Measurements from ENCODE around the gene CCNY.

Gene CCNY

DNA sequence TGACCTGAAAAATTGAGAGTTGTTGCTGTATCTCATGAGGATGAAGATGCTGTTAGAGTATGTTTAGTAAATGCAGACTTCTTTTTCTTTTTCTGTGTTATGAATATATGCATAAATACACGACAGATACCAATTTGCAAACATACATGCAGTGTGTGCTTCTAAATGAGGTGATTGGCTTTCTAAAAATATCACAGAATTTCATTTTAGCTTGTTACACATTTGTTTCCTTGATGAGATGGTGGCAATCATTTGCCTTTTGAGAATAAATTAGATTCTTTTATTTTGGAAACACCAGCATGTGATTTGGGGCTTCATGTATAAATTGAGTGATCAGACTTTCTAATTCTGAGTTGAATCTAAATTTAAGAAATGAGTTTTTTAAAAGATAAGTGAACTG is 29.7 kb downstream of the CCNY start:
- no peak overlapping the region for H3K27ac ChIP-seq (ENCODE audit: low read length)
- peaks cover 12% of the 10 kb centered on the region for H3K4me1 ChIP-seq (ENCODE audit: low read length)
- H3K27me3 ChIP-seq (replicated peaks; ENCODE audit: insufficient read depth, low read length), result no peaks in the 10 kb centered on the region
- peaks cover 9% of the 10 kb centered on the region; the same call in 1 of the 2 replicates for H4K20me1 ChIP-seq (ENCODE audit: insufficient read depth, low read length)
- H3K9me3 ChIP-seq (replicated peaks; ENCODE audit: insufficient read depth, low read length), result no peaks in the 10 kb centered on the region
- H2AFZ ChIP-seq (ENCODE audit: low read length), result no peak overlapping the region
- no peak for DNase-seq
- peaks cover 95% of the 10 kb centered on the region for H3K79me2 ChIP-seq (ENCODE audit: low read length)
- H3F3A ChIP-seq (ENCODE audit: insufficient read depth, low read length), result no peaks in the 10 kb centered on the region; the same call in 1 of the 2 replicates
- no peak for TF ChIP-seq EZH2 (optimal IDR thresholded peaks at IDR 0.05; ENCODE audit: low read depth, low read length)
- TF ChIP-seq, protein P1, sequence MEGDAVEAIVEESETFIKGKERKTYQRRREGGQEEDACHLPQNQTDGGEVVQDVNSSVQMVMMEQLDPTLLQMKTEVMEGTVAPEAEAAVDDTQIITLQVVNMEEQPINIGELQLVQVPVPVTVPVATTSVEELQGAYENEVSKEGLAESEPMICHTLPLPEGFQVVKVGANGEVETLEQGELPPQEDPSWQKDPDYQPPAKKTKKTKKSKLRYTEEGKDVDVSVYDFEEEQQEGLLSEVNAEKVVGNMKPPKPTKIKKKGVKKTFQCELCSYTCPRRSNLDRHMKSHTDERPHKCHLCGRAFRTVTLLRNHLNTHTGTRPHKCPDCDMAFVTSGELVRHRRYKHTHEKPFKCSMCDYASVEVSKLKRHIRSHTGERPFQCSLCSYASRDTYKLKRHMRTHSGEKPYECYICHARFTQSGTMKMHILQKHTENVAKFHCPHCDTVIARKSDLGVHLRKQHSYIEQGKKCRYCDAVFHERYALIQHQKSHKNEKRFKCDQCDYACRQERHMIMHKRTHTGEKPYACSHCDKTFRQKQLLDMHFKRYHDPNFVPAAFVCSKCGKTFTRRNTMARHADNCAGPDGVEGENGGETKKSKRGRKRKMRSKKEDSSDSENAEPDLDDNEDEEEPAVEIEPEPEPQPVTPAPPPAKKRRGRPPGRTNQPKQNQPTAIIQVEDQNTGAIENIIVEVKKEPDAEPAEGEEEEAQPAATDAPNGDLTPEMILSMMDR (IDR thresholded peaks at IDR 0.05; ENCODE audit: low read length), result no peak
- TF ChIP-seq EZH2phosphoT487 (IDR thresholded peaks at IDR 0.05; ENCODE audit: low read length), result no peak
- no peaks in the 10 kb centered on the region for H3K36me3 ChIP-seq (replicated peaks; ENCODE audit: insufficient read depth, low read length)
- H3K9me2 ChIP-seq (replicated peaks; ENCODE audit: insufficient read depth, low read length), result no peaks in the 10 kb centered on the region
- H3K4me2 ChIP-seq (ENCODE audit: low read depth, low read length), result no peak overlapping the region
- no peak overlapping the region for H3K9ac ChIP-seq (ENCODE audit: low read length)
- no peak overlapping the region for H3K4me3 ChIP-seq (ENCODE audit: low read length)

DNA sequence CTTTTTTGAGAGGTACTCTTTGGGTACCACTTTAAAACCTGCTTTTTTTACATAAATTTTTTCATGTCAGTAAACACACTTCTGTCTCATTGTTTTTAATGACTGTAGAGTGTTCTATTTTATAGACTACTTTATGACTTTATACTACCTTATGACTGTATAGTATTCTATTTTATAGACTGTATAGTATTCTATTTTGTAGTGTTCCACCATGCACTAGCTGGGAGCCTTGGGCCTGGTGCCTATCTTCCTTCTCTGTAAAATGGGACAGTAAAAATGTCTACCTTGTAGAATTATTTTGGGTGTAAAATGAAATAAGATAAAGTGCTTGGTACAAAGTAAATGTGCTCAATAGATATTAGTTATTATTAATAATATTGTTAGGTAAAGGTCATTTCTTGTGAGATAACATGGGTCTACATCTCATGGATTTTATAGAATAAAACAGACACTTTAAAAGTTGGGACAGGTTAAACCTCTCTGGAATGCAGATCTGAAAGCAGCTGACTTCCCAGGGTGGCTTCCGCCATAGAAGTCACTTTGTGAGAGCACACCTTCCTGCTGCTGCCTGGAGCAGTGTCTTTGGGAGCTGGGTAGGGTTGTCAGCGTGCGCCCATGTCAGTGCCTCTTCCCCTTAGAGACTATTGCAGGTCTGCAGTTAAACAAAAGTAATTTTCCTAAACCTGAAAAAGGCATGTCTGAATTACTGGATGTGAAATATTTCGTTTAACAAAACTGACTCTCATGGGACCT is 31.0 kb downstream of the CCNY start:
- no peaks in the 10 kb centered on the region for H3K27me3 ChIP-seq (replicated peaks; ENCODE audit: insufficient read depth, low read length)

DNA sequence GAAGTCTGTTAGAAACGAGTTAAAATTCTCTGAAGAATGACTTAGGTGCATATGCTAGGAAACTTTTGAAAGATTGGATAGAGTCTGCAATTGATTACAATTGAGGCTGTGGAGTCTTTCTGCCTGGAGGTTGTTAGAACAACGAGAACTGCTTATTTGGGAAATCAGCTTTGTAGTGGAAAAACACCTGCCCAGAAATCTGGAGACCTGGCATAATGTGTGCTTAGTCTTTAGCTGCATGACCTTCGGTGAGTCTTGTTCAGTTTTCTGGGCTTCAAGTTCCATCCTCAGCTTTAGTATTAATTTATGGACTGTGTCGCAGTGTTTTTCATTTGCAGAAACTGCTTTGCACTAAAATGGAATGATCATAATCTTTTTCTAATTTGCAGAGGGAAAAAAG is 31.7 kb downstream of the CCNY start:
- H3K36me3 ChIP-seq (replicated peaks; ENCODE audit: insufficient read depth, low read length), result no peaks in the 10 kb centered on the region
- no peak for DNase-seq
- H3K4me2 ChIP-seq (ENCODE audit: low read depth, low read length), result no peak overlapping the region
- H3K9me3 ChIP-seq (replicated peaks; ENCODE audit: insufficient read depth, low read length), result no peaks in the 10 kb centered on the region
- no peaks in the 10 kb centered on the region for H3K9me2 ChIP-seq (replicated peaks; ENCODE audit: insufficient read depth, low read length)
- H4K20me1 ChIP-seq (ENCODE audit: insufficient read depth, low read length), result no peaks in the 10 kb centered on the region; the same call in 1 of the 2 replicates
- H3K27ac ChIP-seq (ENCODE audit: low read length), result no peak overlapping the region
- no peaks in the 10 kb centered on the region for H3K4me1 ChIP-seq (ENCODE audit: low read length)
- H3F3A ChIP-seq (ENCODE audit: insufficient read depth, low read length), result no peaks in the 10 kb centered on the region
- no peak overlapping the region for H3K9ac ChIP-seq (ENCODE audit: low read length)
- H2AFZ ChIP-seq (ENCODE audit: low read length), result no peak overlapping the region
- TF ChIP-seq, protein P1 (IDR thresholded peaks at IDR 0.05; ENCODE audit: low read length), result no peak
- TF ChIP-seq EZH2phosphoT487 (IDR thresholded peaks at IDR 0.05; ENCODE audit: low read length) (no peak), EZH2 (optimal IDR thresholded peaks at IDR 0.05; ENCODE audit: low read depth, low read length) (no peak)
- H3K79me2 ChIP-seq (ENCODE audit: low read length), result peaks cover 94% of the 10 kb centered on the region
- H3K27me3 ChIP-seq (replicated peaks; ENCODE audit: insufficient read depth, low read length), result no peaks in the 10 kb centered on the region
- H3K4me3 ChIP-seq (ENCODE audit: low read length), result no peak overlapping the region

More for the DNA sequence above, 31.0 kb downstream of the CCNY start:
- no peak overlapping the region for H3K4me2 ChIP-seq (ENCODE audit: low read depth, low read length)
- TF ChIP-seq EZH2phosphoT487 (IDR thresholded peaks at IDR 0.05; ENCODE audit: low read length), result no peak
- H3K79me2 ChIP-seq (ENCODE audit: low read length), result peaks cover 95% of the 10 kb centered on the region
- no peak overlapping the region for H3K27ac ChIP-seq (ENCODE audit: low read length)
- H3K4me3 ChIP-seq (ENCODE audit: low read length), result no peak overlapping the region
- H3K4me1 ChIP-seq (ENCODE audit: low read length), result no peaks in the 10 kb centered on the region
- no peak overlapping the region for H2AFZ ChIP-seq (ENCODE audit: low read length)
- no peaks in the 10 kb centered on the region for H3K9me2 ChIP-seq (replicated peaks; ENCODE audit: insufficient read depth, low read length)
- H4K20me1 ChIP-seq (ENCODE audit: insufficient read depth, low read length), result peaks cover under 1% of the 10 kb centered on the region; the same call in 1 of the 2 replicates
- H3K9me3 ChIP-seq (replicated peaks; ENCODE audit: insufficient read depth, low read length), result no peaks in the 10 kb centered on the region
- no peak overlapping the region for H3K9ac ChIP-seq (ENCODE audit: low read length)
- DNase-seq, result no peak
- no peaks in the 10 kb centered on the region for H3F3A ChIP-seq (ENCODE audit: insufficient read depth, low read length)
- H3K36me3 ChIP-seq (replicated peaks; ENCODE audit: insufficient read depth, low read length), result no peaks in the 10 kb centered on the region

DNA sequence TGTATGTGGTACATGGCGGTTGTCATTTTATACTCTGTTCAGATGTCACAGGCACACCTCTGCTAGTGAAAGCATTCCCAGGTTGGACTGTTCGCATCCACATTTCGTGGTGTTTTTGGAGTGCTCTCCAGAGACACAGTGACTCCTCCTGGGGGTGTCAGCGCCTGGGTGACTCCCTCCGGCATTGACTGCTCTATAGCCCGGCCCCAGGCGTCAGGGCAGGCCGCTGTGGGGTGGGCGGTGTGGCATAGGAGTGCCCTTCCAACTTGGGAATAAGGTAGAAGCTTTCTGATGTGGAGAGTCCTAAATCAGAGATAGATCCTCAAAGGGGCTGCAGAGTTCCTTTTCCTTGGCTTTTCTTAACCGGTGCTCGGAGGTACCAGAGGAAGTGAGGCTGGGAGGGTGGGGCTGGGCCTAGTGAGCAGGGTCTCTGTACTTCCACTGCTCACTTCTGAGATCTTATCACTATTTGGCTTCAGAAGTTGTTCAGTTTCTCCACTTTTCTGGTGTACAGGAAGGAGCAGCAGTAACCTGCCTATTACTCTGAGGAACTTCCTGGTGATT is 32.3 kb downstream of the CCNY start:
- no peak for TF ChIP-seq EZH2phosphoT487 (IDR thresholded peaks at IDR 0.05; ENCODE audit: low read length)
- no peak for TF ChIP-seq EZH2 (optimal IDR thresholded peaks at IDR 0.05; ENCODE audit: low read depth, low read length)
- TF ChIP-seq, protein P1 (IDR thresholded peaks at IDR 0.05; ENCODE audit: low read length), result no peak
- peaks cover 94% of the 10 kb centered on the region for H3K79me2 ChIP-seq (ENCODE audit: low read length)
- H3K27ac ChIP-seq (ENCODE audit: low read length), result no peak overlapping the region
- H4K20me1 ChIP-seq (ENCODE audit: insufficient read depth, low read length), result no peaks in the 10 kb centered on the region; the same call in 1 of the 2 replicates
- H3K36me3 ChIP-seq (replicated peaks; ENCODE audit: insufficient read depth, low read length), result no peaks in the 10 kb centered on the region
- no peak overlapping the region for H2AFZ ChIP-seq (ENCODE audit: low read length)
- no peaks in the 10 kb centered on the region for H3K27me3 ChIP-seq (replicated peaks; ENCODE audit: insufficient read depth, low read length)
- H3K9me3 ChIP-seq (replicated peaks; ENCODE audit: insufficient read depth, low read length), result no peaks in the 10 kb centered on the region
- no peaks in the 10 kb centered on the region for H3K9me2 ChIP-seq (replicated peaks; ENCODE audit: insufficient read depth, low read length)
- H3K4me2 ChIP-seq (ENCODE audit: low read depth, low read length), result no peak overlapping the region
- no peak overlapping the region for H3K4me3 ChIP-seq (ENCODE audit: low read length)
- H3K9ac ChIP-seq (ENCODE audit: low read length), result no peak overlapping the region
- H3K4me1 ChIP-seq (ENCODE audit: low read length), result no peaks in the 10 kb centered on the region
- no peaks in the 10 kb centered on the region for H3F3A ChIP-seq (ENCODE audit: insufficient read depth, low read length)
- DNase-seq, result no peak

All from MM.1S (cell line).